ENCODE measurements around the gene DPH6. TPM values are rescaled to one million over a fixed set of nuclear protein-coding genes. Genes with fewer than 3 reads are reported as not detected.

The DPH6 gene
- total RNA-seq, 1 experiment from 2014 or later: 31.7 TPM

- ATAC-seq (no peak), DNase-seq (ENCODE audit: low spot score) (no peak)
- Mint-ChIP-seq H3K36me3 (peaks cover 48% of the 10 kb centered on the region), H3K9me3 (peaks cover 45% of the 10 kb centered on the region), H3K4me3 (no peak overlapping the region), H3K4me1 (peaks cover 4% of the 10 kb centered on the region), H3K27me3 (ENCODE audit: low read depth) (no peaks in the 10 kb centered on the region), H3K27ac (no peak overlapping the region)
- ChIA-PET CTCF (no interaction called here), POLR2A (no interaction called here)
- TF ChIP-seq AR (CRISPR knock-in tag; IDR thresholded peaks at IDR 0.05): no peak
- TF ChIP-seq HMGXB4 (CRISPR knock-in tag; IDR thresholded peaks at IDR 0.05): no peak
These were observed 55.5 kb downstream of the DPH6 start for GRCh38 chr15:35490511-35490910.

GRCh38 chr15:35487417-35487816, 58.5 kb downstream of the DPH6 start:
- ATAC-seq: no peak
- ChIA-PET POLR2A (no interaction called here), CTCF (interaction anchor here (0.6 kb wide), 1 partner anchor 561 kb away, joined by 3 read pairs; no protein-coding TSS in a partner anchor)
- Mint-ChIP-seq H3K4me3 (no peak overlapping the region), H3K9me3 (peaks cover 56% of the 10 kb centered on the region), H3K27ac (no peak overlapping the region), H3K4me1 (peaks cover 4% of the 10 kb centered on the region), H3K27me3 (ENCODE audit: low read depth) (no peaks in the 10 kb centered on the region), H3K36me3 (peaks cover 58% of the 10 kb centered on the region)
- DNase-seq (ENCODE audit: low spot score): no peak
- TF ChIP-seq GTF2I (CRISPR knock-in tag; conservative IDR thresholded peaks at IDR 0.05) (no peak), MYBL2 (CRISPR knock-in tag; IDR thresholded peaks at IDR 0.05) (no peak), CREM (CRISPR knock-in tag; IDR thresholded peaks at IDR 0.05) (no peak), ZNF425 (CRISPR knock-in tag; conservative IDR thresholded peaks at IDR 0.05) (no peak), SOX15 (CRISPR knock-in tag; IDR thresholded peaks at IDR 0.05) (no peak), E2F1 (CRISPR knock-in tag; IDR thresholded peaks at IDR 0.05) (no peak)
- TF ChIP-seq, protein P1, sequence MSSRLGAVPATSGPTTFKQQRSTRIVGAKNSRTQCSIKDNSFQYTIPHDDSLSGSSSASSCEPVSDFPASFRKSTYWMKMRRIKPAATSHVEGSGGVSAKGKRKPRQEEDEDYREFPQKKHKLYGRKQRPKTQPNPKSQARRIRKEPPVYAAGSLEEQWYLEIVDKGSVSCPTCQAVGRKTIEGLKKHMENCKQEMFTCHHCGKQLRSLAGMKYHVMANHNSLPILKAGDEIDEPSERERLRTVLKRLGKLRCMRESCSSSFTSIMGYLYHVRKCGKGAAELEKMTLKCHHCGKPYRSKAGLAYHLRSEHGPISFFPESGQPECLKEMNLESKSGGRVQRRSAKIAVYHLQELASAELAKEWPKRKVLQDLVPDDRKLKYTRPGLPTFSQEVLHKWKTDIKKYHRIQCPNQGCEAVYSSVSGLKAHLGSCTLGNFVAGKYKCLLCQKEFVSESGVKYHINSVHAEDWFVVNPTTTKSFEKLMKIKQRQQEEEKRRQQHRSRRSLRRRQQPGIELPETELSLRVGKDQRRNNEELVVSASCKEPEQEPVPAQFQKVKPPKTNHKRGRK (CRISPR knock-in tag; IDR thresholded peaks at IDR 0.05; ENCODE audit: borderline replicate concordance): no peak
- TF ChIP-seq, protein P2, sequence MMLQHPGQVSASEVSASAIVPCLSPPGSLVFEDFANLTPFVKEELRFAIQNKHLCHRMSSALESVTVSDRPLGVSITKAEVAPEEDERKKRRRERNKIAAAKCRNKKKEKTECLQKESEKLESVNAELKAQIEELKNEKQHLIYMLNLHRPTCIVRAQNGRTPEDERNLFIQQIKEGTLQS (CRISPR knock-in tag; conservative IDR thresholded peaks at IDR 0.05): no peak

GRCh38 chr15:35486296-35486695, 59.7 kb downstream of the DPH6 start:
- no peak for ATAC-seq
- DNase-seq (ENCODE audit: low spot score): no peak
- POLR2A ChIA-PET: no interaction called here
- CTCF ChIA-PET: no interaction called here
- Mint-ChIP-seq H3K36me3 (peaks cover 58% of the 10 kb centered on the region), H3K4me3 (no peak overlapping the region), H3K27ac (no peak overlapping the region), H3K9me3 (peaks cover 56% of the 10 kb centered on the region), H3K27me3 (ENCODE audit: low read depth) (no peaks in the 10 kb centered on the region), H3K4me1 (peaks cover 6% of the 10 kb centered on the region)
- TF ChIP-seq E2F5 (CRISPR knock-in tag; IDR thresholded peaks at IDR 0.05) (no peak), MAX (CRISPR knock-in tag; IDR thresholded peaks at IDR 0.05) (no peak), NR2C2 (CRISPR knock-in tag; IDR thresholded peaks at IDR 0.05) (no peak), CREM (CRISPR knock-in tag; IDR thresholded peaks at IDR 0.05) (no peak), CTCF (IDR thresholded peaks at IDR 0.05) (no peak), ESRRA (CRISPR knock-in tag; IDR thresholded peaks at IDR 0.05; ENCODE audit: borderline replicate concordance) (no peak)
- TF ChIP-seq, protein P3, sequence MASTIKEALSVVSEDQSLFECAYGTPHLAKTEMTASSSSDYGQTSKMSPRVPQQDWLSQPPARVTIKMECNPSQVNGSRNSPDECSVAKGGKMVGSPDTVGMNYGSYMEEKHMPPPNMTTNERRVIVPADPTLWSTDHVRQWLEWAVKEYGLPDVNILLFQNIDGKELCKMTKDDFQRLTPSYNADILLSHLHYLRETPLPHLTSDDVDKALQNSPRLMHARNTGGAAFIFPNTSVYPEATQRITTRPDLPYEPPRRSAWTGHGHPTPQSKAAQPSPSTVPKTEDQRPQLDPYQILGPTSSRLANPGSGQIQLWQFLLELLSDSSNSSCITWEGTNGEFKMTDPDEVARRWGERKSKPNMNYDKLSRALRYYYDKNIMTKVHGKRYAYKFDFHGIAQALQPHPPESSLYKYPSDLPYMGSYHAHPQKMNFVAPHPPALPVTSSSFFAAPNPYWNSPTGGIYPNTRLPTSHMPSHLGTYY (CRISPR knock-in tag; IDR thresholded peaks at IDR 0.05): no peak
